8988T (cell line): Measurements from ENCODE around the gene AKR1B15.

Source experiments
- DNase-seq: peaks from one replicate; pipeline ENCODE4 v3.0.0; 2011

AKR1B15 gene

DNA sequence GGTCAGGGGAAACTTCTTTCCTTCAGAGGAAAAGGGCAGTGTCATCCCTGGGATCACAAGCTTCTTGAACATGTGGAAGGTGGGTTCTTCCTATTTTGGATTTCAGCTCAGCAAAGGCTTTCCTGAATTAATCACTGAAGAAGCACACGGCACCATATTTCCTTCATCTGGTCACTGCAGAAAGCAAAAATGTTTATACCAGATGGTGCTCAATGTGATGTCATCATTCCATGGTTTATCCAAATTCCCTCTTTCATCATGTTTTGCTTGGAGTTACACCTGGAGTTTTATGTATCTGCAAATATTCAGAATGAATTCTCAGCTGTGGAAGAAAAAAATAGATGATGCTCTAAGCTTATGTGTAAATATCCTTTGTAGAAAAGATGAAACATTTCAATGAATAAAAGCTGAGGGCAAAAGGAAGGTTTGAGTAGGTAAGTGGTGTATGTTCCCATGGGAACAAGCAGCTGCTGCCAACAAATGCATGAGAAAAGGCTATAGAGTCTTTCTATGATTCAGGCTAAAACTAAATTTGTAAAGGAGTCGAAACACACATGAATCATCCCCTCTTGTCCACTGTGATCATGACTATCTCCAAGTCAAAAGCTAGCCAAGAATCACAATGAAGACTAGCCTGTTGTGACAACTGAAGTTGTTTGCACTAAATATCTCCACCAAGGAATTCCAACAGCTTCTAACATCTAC, 70.9 kb downstream of the AKR1B15 start:
- DNase-seq = no peak

GRCh38 chr7:134622303-134622995, 73.5 kb downstream of the AKR1B15 start:
- DNase-seq = no peak

- DNase-seq = no peak
These were observed 74.3 kb downstream of the AKR1B15 start for GRCh38 chr7:134623193-134623592.

DNA sequence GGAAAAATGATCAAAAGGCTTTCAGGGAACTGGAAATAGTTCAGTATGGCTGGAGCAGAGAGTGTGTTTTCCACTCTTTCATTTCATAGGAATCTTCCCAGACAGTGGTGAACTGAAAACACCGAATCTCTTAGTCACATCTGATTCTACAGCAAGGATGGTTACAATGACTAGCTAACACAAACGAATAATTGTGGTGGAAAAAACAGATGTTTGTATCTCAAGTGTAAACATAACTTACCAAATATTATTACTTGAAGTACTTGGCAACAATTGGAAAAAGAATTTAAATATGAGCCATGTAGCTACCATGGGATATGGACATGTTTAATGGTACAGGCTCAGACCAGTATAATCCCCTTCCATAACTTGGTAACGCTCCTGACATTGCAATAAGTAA, 76.6 kb downstream of the AKR1B15 start:
- no peak for DNase-seq

DNA sequence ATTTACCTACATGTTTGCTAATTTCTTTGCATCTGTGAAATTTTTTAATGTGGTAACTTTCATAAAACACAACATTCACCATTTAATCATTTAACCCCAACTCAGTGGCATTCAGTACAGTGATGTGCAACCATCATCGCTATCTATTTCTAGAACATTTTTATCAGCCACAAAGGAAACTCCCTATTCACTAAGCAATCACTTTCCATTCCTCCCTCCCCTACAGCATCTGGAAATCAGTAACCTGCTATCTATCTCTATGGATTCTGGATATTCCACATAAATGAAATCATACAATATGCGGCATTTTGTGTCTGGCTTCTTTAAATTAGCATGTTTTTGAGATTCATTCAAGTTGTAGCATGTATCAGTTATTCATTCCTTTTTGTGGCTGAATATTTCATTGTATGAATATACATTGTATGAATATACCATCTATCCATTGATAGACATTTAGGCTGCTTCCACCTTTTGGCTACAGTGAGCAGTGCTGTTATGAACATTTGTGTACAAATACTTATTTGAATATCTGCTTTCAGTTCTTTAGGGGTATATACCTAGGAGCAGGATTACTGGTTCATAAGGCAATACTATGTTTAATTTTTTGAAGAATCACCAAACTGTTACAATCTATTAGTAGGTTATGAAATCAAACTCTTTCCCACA, 78.3 kb downstream of the AKR1B15 start:
- no peak for DNase-seq

GRCh38 chr7:134627775-134628153, 78.9 kb downstream of the AKR1B15 start:
- no peak for DNase-seq

GRCh38 chr7:134629445-134629844, 80.5 kb downstream of the AKR1B15 start:
- DNase-seq = no peak
